DND-41 (cell line): ENCODE data around the gene NEDD4L.

Source experiments
- ATAC-seq: fragments of 200-7000 bp; cut with Tn5 transposase; 3 replicates; pipeline ENCODE4 v1.9.1; 2021; ENCODE audit warnings: low read depth; ENCODE audit not compliant: insufficient read depth
- DNase-seq: peaks from one replicate; pipeline ENCODE4 v3.0.0-alpha.2; 2020
- H2AFZ ChIP-seq: 2 replicates; pipeline ENCODE4 v1.6.0; 2012; ENCODE audit warnings: low read depth, low read length
- H3K27ac ChIP-seq: 2 replicates; pipeline ENCODE4 v1.5.1; 2012; ENCODE audit warnings: low read length, inconsistent platforms
- H3K27me3 ChIP-seq: fragments of 200-600 bp; sonication (generic); 2 replicates; pipeline ENCODE4 v1.6.0; 2012; ENCODE audit warnings: low read length, mild to moderate bottlenecking, inconsistent platforms; ENCODE audit not compliant: insufficient read depth, poor library complexity
- H3K36me3 ChIP-seq: 2 replicates; pipeline ENCODE4 v1.5.1; 2012; ENCODE audit warnings: low read length, inconsistent platforms; ENCODE audit not compliant: insufficient read depth
- H3K4me1 ChIP-seq: 2 replicates; pipeline ENCODE4 v1.5.1; 2012; ENCODE audit warnings: mild to moderate bottlenecking, low read length; ENCODE audit not compliant: insufficient read depth
- H3K4me2 ChIP-seq: 2 replicates; pipeline ENCODE4 v1.6.0; 2012; ENCODE audit warnings: mild to moderate bottlenecking, moderate library complexity, low read length, inconsistent platforms; ENCODE audit not compliant: insufficient read depth
- H3K4me3 ChIP-seq, 2 experiments: fragments of 200-600 bp in 1 of 2; shearing (Covaris generic) in 1 of 2; 2 replicates each; pipeline ENCODE4 v1.5.1; 2012 to 2016; ENCODE audit warnings: inconsistent platforms in 2 of 2, low read length in 2 of 2, mild to moderate bottlenecking in 2 of 2, low read depth in 1 of 2, moderate library complexity in 1 of 2
- H3K79me2 ChIP-seq: 2 replicates; pipeline ENCODE4 v1.6.0; 2012; ENCODE audit warnings: low read length, inconsistent platforms; ENCODE audit not compliant: insufficient read depth
- H3K9ac ChIP-seq: 2 replicates; pipeline ENCODE4 v1.6.0; 2012; ENCODE audit warnings: low read depth, mild to moderate bottlenecking, inconsistent platforms, low read length, moderate library complexity
- H3K9me3 ChIP-seq: 2 replicates; pipeline ENCODE4 v1.5.1; 2012; ENCODE audit warnings: low read length, moderate library complexity, mild to moderate bottlenecking, inconsistent platforms; ENCODE audit not compliant: insufficient read depth, severe bottlenecking
- H4K20me1 ChIP-seq: 2 replicates; pipeline ENCODE4 v1.6.0; 2012; ENCODE audit warnings: low read length; ENCODE audit not compliant: insufficient read depth
- EZH2 ChIP-seq: IDR thresholded peaks from 3 replicates; pipeline ENCODE4 v1.6.1; 2012; ENCODE audit warnings: borderline replicate concordance, low read depth, mild to moderate bottlenecking, moderate library complexity, low read length, inconsistent platforms; ENCODE audit not compliant: severe bottlenecking
- TF ChIP-seq, protein P1 (sequence below): IDR thresholded peaks from 2 replicates; pipeline ENCODE4 v1.5.1; 2012; ENCODE audit warnings: borderline replicate concordance, low read length, moderate library complexity, mild to moderate bottlenecking; ENCODE audit not compliant: poor library complexity, severe bottlenecking; ENCODE audit errors: extremely low read depth

Gene NEDD4L

DNA sequence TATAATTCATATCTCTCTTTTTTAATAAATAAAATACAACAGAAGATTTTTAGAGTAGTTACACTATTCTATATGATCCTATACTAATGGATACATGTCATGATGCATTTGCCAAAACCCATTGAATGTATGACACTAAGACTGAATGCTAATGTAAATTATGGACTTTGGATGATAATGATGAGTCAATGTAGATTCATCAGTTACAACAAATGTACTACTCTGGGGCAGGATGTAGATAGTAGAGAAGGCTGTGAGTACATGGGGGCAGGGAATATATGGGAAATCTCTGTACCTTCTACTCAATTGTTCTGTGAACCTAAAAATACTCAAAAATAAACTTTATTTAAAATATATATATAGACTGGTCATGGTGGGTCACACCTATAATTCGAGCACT, 45.6 kb upstream of the NEDD4L start:
- Histone ChIP-seq H3K9me3 (no peaks in the 10 kb centered on the region), H3K36me3 (no peaks in the 10 kb centered on the region), H3K27me3 (peaks cover 18% of the 10 kb centered on the region), H3K4me3 (no peak overlapping the region), H3K27ac (no peak overlapping the region), H4K20me1 (no peaks in the 10 kb centered on the region), H3K4me2 (no peak overlapping the region), H3K4me1 (no peaks in the 10 kb centered on the region), H3K79me2 (no peaks in the 10 kb centered on the region), H3K9ac (no peak overlapping the region), H2AFZ (no peak overlapping the region)
- DNase-seq (no peak), ATAC-seq (no peak)
- no peak for TF ChIP-seq EZH2
- TF ChIP-seq, protein P1, sequence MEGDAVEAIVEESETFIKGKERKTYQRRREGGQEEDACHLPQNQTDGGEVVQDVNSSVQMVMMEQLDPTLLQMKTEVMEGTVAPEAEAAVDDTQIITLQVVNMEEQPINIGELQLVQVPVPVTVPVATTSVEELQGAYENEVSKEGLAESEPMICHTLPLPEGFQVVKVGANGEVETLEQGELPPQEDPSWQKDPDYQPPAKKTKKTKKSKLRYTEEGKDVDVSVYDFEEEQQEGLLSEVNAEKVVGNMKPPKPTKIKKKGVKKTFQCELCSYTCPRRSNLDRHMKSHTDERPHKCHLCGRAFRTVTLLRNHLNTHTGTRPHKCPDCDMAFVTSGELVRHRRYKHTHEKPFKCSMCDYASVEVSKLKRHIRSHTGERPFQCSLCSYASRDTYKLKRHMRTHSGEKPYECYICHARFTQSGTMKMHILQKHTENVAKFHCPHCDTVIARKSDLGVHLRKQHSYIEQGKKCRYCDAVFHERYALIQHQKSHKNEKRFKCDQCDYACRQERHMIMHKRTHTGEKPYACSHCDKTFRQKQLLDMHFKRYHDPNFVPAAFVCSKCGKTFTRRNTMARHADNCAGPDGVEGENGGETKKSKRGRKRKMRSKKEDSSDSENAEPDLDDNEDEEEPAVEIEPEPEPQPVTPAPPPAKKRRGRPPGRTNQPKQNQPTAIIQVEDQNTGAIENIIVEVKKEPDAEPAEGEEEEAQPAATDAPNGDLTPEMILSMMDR, result no peak

DNA sequence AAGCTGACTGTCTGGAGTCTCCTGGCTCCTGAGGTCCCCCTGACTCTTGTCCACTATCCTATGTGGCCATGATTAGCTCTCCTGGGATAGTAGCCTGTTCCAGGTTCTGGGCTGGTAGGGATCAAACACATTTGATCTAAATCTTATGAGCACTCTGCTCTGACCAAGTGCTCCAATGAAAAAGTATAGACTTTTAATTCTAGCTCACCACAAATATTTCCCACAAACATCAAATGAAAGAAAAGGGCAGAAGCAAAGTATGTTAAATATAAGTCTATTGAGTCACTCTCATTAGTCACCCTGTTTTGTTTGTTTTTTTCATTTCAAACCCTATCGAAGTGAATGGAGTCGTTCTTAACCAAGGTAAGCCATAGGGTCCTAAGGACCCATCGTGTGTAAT, 39.7 kb upstream of the NEDD4L start:
- Histone ChIP-seq H3K36me3 (no peaks in the 10 kb centered on the region), H3K79me2 (no peaks in the 10 kb centered on the region), H3K27me3 (peaks cover 6% of the 10 kb centered on the region), H3K4me2 (no peak overlapping the region), H3K9ac (no peak overlapping the region), H3K4me3 (no peak overlapping the region), H3K4me1 (no peaks in the 10 kb centered on the region), H3K27ac (no peak overlapping the region), H4K20me1 (no peaks in the 10 kb centered on the region), H2AFZ (no peak overlapping the region), H3K9me3 (no peaks in the 10 kb centered on the region)
- no peak for DNase-seq
- no peak for ATAC-seq
- TF ChIP-seq, protein P1, result no peak
- TF ChIP-seq EZH2, result no peak

DNA sequence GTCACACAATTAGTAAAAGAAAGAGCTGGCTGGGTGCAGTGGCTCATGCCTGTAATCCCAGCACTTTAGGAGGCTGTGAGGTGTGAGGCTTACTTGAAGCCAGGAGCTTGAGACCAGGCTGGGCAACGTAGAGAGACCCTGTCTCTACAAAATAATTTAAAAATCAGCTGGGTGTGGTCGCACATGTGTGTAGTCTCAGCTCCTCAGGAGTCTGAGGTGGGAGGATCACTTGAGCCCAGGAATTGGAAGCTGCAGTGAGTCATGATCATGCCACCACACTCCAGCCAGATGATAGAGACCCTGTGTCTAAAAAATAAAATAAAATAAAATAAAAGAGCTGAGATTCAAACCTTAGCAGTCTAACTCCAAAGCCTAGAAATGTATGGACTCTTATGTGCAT, 39.0 kb upstream of the NEDD4L start:
- H3K4me1 ChIP-seq, result no peaks in the 10 kb centered on the region
- H3K79me2 ChIP-seq, result no peaks in the 10 kb centered on the region
- no peak overlapping the region for H3K4me3 ChIP-seq
- no peak overlapping the region for H3K27ac ChIP-seq
- no peak overlapping the region for H3K9ac ChIP-seq
- no peak overlapping the region for H3K4me2 ChIP-seq
- DNase-seq, result no peak
- no peaks in the 10 kb centered on the region for H4K20me1 ChIP-seq
- H3K9me3 ChIP-seq, result no peaks in the 10 kb centered on the region
- H3K27me3 ChIP-seq, result peaks cover 4% of the 10 kb centered on the region
- no peak for ATAC-seq
- H2AFZ ChIP-seq, result no peak overlapping the region
- H3K36me3 ChIP-seq, result no peaks in the 10 kb centered on the region
- TF ChIP-seq, protein P1, result no peak
- TF ChIP-seq EZH2, result no peak
